ENCODE data around the gene DAPP1.
A peak's percentile ranks its signal among the peaks of the same experiment; 100 is the strongest.
"Not testable (repeated sequence)": the region's sequence is repeated elsewhere in the genome, so short reads cannot be mapped to it uniquely, and the experiment has no call there.

The DAPP1 gene

DNA sequence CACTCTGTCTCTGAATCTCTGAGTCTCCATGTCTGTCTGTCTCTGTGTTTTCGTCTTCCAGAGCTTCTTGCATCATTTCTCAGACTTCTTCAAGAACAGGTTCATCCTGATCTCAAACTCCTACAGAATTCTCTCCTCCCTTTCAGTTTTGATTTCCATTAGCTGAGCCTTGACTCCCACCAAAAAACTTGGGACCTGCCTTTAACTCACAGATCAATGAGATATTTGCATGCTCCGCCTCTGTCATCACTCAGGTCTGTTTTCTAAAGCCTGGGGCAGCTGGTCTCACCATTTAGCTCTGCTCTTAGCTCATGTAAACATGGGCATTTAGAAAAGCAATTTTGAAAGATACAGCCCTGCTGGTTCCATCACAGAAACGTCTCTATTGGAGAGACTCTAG lies 8.6 kb downstream of the DAPP1 start:
- no peak for FAIRE-seq

DNA sequence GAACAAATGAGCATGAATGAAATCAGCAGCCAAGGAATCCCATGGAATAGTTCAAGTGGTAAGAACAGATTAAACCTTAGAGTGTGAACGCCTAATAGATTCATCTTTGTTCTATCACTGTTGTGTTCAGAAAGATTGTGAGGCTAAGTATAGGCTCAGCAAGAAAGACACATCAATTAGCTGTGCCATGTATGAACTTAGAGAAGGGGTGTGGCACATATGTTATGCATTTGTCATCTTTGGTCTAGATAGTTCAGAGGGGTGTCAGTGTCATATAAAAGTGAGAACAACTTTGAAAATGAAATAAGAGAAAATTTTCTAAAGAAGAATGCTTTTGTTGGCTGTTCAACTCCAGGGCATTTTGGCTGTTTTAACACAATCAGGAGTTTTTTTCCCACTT lies 9.4 kb downstream of the DAPP1 start:
- FAIRE-seq: no peak

DNA sequence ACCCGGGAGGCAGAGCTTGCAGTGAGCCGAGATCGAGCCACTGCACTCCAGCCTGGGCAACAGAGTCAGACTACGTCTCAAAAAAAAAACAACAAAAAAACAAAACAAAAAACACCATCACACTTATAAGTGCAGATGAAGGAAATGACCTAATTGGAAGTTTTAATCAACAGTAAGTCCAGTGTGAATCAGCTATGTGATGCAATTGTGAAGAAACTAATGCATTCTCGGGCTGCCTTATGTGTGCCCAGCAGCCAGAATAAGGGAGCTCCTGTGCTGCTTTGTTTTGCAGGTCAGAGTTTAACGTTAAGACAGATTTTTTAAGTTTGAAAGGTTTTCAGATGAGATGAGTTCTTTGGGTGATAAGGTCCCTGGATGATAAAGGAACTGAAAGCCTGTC lies 10.8 kb downstream of the DAPP1 start:
- FAIRE-seq: no peak

DNA sequence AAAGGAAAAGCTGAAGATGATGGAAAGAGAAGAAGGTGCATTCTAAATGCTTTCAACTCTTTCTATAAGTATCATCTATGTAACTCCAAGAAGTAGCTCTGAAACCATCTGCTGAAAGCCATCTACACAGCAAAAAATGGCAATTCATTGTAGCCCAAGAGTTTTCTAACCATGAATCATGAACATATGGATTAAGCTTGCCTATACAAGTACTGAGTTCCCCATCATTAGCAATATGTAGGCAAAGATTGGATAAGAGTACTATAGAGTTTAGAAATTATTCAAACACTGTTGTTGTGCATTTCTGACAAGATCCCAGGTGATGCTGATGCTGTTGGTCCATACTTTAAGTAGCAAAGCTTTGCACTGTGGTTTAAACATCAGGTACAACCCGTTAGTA lies 11.2 kb downstream of the DAPP1 start:
- FAIRE-seq: no peak

DNA sequence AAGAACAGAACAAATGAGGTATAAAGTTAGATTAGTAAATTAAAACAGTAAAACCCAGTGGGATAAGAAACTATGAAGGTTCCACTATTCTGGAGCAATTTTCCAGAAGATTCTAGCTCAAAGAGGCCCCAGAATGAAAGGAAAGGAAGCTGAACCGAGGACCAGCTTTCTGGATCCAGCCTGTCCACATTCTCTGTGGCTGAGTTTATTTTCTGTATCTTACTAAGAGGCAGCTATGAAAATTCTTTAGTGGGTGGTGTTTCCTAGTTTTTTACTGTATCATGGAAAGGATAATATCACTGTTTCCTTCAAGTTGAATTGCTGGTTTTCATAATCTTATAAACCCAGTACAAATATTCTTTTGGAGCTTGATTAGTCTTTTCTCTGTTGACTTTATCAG lies 11.8 kb downstream of the DAPP1 start:
- FAIRE-seq: no peak

DNA sequence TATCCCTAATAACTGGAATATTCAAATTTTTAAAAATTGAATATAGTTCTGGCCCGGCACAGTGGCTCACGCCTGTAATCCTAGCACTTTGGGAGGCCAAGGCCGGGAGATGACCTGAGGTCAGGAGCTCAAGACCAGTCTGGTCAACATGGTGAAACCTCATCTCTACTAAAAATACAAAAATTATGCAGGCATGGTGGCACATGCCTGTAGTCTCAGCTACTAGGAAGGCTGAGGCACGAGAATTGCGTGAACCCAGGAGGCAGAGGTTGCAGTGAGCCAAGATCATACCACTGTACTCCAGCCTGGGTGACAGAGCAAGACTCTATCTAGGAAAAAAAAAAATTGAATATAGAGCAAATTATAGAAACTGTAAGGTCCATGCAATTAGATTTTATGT lies 13.4 kb downstream of the DAPP1 start:
- FAIRE-seq: not testable (repeated sequence)

DNA sequence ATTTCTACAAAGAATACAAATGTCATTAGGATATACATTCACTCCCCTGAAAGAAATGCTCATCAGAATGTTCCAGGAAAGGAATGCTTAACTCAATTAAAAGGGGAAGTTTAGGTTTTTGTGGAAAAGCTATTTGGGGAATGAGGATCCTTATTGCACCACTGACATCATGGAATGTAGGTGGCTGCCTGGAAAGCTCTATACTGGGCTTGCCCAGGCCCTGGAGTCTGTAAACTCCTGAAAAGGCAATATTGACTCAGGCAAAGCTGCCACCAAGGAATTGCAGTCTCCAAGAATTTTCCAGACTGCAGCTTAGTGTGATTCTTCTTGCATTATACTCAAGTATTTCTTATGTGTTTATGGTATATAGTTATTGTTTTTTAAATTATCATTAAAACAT lies 15.7 kb downstream of the DAPP1 start:
- FAIRE-seq: no peak

DNA sequence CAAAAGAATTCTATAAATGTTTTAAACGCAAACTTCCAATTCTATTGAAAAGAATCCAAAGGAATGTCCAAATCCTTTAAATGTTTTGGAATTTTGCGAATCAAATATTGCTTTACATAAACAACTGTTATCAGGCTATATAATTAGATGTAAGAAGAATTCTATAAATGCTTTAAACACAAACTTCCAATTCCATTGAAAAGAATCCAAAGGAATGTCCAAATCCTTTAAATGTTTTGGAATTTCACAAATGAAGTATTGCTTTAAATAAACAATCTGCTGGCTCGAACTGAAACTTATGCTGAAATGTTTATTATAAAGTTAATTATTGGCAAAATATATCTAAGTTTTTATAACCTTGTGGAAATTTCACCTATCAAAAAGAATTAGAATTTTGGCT lies 16.1 kb downstream of the DAPP1 start:
- FAIRE-seq: peak; percentile 18

DNA sequence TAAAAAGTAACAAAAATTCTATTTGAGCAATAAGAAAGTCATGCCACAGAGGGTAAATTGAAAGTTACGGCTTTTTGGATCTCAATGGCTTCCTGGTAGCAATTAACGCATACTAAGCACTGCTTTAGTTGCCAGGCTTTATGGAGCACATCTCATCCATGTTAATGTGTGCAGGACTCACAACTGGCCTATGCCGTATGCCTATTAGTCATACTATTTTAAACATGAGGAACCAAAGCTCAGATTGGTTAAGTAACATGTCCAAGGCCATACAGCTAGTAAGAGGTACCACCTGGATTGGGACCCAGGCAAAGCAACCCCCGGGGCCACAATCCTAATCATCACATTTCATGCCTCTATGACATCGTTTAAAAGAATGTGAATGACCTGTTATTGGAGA lies 17.1 kb downstream of the DAPP1 start:
- no peak for FAIRE-seq

DNA sequence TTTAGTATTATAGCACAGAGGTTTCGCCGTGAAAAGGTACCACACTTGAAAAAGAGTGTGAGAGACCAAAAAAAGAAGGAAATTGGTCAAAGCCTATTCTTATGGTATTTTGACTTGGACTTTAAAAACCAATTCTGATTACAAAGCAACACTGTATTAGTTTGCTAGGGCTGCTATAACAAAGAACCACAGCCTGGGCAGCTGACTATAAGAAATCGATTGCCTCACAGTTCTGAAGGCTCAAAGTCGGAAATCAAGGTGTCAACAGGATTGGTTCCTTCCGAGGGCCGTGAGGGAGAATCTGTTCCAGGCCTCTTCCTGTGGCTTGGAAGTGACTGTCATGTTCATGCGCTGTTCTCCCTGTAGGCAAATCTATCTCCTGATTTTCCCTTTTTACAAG lies 17.9 kb downstream of the DAPP1 start:
- FAIRE-seq: no peak

DNA sequence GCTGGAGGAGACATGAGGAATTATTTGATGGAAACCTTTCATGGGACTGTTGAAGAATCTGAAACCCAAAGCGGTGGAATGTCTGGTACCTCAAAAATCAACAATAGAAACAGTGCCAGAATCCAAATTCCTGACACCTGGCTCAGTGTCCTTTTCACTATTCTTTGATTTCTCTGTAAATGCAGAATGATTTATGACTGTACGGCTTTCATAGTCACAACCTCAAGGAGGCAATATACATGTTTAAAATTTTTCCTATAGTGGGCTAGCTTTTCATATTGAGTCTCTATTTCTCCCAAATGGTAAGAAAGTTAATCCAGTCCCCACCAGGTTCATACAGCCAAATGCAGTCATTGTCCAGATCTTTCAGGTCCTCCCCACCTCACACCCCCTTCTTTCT lies 19.3 kb downstream of the DAPP1 start:
- FAIRE-seq: no peak

DNA sequence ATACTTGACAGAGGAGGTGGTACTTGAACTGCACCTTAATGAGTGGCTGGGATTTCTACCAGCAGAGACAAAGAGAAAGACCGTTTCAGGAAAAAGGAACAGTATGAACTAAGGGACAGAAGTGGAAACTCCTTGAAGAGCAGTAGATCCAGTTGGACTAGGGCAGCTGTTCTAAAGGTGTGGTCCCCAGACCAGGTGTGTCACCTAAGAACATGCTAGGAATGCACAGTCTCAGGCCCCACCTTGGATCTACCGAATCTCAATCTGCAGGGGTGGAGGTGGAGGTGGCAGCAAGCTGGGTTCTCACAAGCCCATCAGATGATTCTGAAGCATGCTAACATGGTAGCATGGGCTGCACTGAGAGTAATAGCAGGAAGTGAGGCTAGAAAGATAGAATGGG lies 22.3 kb downstream of the DAPP1 start:
- no peak for FAIRE-seq

DNA sequence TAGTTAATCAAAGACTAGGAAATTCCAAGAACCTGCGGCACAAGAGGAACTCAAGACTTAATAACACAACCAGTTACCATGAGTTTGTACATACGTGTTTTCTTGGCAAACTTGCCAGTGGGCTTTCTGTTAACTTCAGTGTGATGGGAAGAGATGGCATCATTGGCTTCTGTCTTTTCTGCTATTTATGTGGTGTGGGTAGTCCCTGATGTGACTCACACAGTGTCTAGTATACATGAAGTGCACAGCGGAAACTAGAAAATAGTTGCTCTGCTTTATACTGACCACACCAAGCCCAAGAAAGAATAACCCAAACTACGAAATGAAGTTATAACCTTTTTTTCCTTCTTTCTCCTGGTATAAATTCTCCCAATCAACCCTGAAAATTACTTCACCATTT lies 24.5 kb downstream of the DAPP1 start:
- no peak for FAIRE-seq

DNA sequence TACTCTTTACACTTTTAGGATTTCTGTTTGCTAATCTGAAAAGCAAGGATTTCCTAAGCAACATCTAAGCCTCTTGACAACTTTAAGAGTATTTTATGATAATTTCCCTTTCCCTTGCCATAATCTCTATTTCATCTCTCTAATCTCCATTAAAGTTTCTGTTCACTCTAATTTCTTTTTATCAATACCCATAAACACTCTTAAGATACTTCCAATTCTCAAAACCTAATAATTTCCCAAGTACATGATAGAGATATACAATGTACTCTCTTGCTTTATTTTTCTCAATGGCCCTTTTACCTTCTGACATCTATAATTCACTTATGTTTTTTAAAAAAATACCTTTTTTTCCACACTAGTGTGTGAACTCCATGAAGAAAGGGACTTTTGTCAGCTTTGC lies 26.8 kb downstream of the DAPP1 start:
- no peak for FAIRE-seq

DNA sequence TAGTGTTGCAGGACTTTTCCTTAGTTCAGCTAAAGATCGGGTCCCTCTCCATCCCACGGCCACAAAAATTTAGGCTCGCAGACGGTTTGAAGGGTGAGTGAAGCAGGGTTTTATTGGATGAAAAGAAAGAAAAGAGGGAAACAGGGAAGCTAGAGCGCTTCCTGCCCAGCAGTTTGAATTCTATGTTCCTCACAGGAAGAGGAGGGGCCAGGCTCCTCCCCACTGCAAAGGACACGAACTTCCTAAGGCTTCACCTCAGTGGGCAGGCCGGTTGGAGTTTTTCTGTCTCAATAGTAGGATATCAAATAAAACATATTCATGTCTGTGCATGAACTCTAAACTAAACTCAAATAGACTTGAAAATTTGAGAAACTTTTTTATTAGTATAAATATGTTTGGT lies 27.4 kb downstream of the DAPP1 start:
- no peak for FAIRE-seq

DNA sequence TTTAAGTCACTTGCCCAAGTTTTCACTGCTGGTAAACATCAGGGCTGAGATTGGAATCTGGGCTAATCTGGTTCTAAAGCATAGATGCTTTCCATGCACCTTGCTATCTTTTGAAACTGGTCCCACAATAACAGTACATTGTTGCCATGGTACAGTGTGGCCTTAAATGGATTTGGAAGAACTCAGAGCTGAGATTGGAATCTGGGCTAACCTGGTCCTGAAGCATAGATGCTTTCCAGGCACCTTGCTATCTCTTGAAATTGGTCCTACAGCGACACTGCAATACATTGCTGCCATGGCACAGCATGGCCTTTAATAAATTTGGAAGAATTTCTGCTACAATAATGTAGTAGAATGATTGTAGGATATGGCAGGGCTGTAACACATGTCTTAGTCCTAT lies 28.6 kb downstream of the DAPP1 start:
- FAIRE-seq: no peak

DNA sequence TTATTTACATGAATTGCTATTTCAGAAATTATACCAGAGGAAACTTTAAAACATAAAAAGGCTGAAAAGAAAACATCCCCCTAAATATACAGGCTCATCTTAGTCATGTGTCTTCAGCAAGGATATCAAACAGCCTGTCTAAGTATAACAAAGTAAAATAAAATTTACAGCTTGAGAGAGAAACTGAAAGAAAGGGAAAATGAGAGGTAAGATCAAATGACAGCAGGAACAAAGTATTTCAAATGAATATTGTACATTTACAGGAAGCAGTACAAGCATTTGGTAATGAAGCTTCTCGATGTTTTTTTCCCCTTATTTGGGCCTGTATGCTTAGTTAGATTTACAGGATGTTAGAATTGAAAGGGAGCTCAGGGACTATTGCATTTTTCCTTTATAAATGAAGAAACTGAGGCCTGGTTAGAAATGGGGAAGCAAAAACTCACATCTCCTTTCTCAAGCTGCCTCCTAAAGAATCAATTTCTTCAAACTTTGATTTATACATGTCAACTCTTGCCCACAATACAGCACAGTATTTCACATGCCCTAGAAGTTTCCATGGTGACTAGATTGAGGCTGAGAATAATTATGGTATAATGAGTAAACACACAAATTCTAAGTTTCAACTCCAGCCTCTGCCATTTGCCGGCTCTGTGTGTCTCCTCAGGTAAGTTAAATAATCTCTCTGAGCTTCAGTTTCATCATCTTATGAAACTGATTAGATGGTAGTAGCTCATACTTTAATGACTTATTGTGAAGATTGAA lies 29.3 kb downstream of the DAPP1 start:
- FAIRE-seq: no peak

DNA sequence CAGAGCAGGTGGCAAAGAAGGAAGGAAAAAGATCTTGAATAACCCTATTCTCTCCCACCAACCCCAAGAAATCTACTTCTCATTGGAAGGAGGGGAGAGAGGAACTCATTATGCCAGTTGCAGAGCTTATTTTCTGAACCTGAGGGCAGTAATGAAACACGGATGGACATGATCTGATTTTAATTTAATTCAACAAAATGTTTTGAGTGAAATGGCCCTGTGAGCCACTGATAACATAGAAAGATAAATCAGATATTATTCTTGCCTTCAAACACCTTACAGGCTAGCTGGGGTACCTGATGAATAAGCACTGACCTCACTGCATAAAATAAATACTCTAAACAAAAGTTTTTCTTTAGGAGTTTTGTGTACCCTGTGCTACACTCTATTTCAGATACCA lies 30.3 kb downstream of the DAPP1 start:
- FAIRE-seq: no peak

DNA sequence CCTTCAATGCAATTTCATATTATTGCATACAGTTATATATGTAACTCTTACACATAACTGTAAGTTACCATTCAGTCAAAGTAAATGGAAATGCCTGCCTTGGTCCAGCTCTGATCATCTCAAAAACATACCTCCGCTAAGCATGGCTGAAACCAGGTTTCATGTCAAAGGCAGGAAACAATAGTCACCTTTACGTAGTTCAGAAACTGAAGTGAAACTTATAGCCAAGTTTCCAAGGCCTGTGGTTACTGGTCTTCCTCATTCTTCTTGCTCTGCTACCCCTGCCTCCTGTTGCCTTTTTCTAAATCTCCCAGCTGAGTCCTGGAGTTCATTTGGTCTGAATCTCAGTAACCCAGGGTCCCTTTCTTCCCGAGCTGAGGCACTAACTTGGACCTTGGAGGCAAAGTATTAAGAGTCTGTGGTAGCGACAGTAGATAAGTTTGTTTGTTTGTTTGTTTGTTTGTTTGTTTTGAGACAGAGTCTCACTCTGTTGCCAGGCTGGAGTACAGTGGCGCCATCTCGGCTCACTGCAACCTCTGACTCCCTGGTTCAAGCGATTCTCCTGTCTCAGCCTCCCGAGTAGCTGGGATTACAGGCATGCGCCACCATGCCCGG lies 30.8 kb downstream of the DAPP1 start:
- no peak for FAIRE-seq

DNA sequence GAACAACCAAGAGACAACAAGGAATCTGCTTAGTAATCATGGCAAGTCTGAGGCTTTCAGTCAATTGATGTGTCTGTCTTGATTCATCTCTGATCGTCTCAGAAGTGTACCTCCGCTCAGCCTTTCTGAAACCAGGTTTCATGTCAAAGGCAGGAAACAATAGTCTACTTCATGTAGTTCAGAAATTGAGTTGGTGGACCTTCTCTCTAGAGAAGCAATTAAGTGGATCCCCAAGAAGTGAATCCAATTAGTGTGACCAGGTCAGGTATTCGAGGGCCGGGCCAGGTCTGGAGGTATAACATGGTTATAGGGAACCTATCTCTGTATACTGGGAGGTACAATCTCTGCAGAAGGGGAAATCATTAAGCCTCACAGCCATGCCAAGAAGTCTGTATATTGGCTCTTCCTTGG lies 32.0 kb downstream of the DAPP1 start:
- no peak for FAIRE-seq

DNA sequence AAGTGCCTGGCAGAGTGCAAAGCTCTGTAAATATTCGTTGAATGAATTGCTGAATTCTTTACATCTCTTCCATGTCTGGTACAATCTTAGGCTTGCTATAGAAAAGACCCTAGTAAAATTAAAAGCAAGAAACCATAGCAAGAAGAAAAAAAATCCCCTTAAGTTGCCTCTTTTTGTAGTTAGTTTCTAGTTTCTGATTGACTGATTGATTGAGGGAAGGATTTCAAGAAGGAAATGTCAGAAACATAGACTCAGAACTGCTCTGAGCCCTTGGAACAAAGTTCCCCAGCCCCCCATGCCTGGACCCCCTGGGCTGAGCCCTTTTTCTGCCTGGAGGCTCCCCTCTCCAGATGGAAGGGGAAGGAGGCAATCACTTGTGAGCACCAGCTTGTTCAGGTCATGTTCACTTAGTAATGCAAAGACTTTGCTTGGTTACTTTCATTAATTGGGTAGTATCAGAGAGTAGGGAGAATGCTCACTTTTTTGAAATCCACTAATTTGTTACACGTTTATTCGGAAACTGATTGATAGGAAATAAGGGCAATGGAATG lies 35.6 kb downstream of the DAPP1 start:
- FAIRE-seq: no peak

DNA sequence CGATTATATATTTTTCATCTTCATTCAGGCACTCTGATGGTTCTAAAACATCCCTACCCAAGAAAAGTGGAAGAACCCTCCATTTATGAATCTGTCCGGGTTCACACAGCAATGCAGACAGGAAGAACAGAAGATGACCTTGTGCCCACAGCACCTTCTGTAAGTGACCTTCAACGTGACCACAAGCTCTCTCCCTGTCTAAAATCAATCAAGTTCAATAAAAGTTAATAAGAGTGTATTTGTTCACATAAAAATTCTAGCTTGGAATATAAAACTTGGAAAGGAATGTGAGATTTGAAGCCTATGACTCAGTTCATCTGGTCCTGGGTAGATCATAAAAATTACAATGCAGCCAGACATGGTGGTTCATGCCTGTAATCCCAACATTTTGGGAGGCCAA lies 36.6 kb downstream of the DAPP1 start:
- no peak for FAIRE-seq

DNA sequence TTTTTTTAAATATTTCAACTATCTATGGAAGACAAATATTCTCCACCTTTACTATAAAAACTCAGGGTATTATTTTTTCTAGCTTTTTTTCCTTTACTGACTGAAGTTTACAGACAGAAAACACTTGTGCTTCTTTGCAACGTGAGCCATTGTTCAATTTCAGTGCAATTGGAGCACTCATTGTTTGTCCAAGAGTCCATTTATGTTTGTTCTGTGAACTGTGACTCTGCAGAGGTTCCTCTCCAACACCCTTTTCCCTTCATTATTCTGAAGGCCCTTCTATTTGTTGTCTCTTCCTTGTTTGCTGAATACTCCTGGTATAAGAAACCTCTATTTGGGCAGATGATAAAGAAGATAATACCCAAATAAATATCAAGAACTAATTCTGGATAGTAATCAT lies 37.4 kb downstream of the DAPP1 start:
- no peak for FAIRE-seq

DNA sequence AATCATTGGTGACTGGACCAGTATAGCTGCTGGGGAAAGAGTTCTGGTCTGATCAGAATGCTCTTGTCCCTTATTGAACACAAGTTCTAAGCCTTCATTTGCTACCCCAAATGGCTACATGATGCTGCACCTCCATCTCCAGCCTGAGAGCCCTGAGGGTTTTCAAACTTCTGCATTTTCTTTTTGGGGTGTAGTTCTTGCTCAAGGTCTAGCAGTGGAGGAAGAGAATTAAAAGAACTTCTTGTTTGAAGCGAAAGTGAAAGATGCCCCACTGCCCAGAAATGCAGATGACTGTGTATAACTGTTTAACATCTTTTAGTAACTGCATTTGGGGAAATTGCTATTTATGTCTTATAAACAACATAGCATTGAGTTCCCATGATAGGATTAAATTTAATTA lies 39.1 kb downstream of the DAPP1 start:
- no peak for FAIRE-seq

DNA sequence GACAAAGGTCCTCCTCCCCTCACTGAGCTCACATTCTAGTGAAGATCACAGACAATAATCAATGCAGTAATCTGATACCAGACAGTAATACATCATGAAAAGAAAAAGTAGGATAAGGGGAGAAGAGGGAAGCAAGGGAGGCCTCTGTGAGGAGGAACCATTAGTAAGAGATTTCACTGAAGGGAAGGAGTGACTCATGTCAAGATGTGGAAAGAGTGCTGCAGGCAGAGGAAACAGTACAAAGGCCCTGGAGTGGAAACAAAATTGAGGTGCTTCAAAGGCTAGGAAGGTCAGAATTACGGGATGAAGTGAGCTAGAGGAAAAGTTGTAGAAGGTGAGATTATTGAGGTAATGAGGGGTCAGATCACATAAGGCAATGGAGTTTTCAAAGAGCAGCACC lies 39.5 kb downstream of the DAPP1 start:
- FAIRE-seq: no peak
